GM19025 (cell line): ENCODE results near the gene CC2D1A.

ENCODE experiments used
- ATAC-seq: cut with Tn5 transposase; IDR thresholded peaks from one replicate; pipeline ENCODE4 v1.9.1; 2021; ENCODE audit warnings: mild to moderate bottlenecking, low read depth, moderate library complexity; ENCODE audit not compliant: unreplicated experiment

Gene CC2D1A

DNA sequence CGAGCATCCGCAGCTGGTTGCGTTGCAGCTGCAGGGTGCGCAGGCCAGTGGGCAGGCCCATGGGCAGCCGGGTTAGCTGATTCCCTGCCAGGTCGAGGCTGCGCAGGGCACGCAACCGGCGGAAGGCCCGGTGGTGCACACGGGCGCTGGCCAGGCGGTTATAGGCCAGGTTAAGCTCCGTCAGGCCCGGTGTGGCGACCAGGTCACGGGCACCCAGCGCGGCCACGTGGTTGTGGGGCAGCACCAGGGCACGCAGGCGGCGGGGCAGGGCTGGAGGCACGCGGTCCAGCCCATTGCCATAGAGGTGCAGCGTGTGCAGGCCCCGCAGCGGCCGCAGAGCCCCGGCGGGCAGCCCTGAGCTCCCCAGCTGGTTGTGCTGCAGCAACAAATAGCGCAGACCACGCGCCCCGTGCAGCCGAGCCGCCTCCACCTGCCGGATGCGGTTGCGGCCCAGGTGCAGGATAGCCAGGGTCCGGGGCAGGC lies 27.0 kb downstream of the CC2D1A start:
- no peak for ATAC-seq

DNA sequence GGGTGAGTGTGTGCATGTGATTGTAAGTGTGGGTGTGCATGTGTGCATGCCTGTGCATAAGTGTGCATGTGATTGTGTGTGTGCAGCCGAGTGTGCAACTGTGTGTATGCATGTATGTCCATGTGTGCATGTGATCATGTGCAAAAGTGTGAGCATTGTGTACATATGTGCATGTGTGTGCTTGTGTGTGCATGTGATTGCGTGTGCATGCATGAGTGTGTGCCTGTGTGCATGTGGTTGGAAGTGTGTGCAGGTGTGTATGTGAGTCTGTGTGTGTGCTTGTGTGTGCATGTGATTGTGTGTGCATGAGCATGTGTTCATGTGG lies 28.7 kb downstream of the CC2D1A start:
- no peak for ATAC-seq

DNA sequence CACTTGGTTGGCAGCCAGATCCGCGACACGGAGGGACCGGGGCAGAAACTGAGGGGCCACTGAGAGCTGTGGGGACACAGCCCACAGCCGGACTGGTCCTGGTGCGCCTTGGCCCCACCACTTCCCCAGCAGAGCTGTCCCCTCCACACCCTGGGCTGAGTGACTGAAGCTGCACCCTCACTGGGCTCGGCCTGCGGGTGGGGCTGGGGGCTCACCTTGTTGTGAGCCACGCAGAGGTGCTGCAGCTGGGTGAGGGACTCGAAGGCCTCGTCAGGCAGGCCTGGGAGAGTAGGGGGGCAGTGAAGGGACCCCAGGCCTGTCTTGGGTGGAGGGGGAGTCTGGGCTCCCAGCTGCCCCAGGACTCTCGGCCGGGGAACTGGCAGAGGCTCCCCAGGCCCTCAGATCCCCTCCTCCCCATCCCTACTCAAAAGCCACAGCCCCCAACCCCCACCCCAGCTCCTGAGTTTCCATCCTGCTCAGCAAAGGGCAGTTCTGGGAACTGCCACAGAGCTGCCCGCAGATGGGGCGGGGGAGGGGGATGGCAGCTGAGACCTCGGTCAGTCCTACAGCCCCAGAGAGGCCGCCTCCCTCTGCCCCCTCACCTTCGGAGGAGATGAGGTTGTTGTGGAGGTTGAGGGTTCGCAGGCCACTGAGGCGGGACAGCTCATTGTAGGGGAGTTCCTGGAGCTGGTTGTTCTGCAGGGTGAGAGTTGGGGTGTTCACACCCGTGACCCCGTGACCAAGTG lies 29.9 kb downstream of the CC2D1A start:
- ATAC-seq: no peak

DNA sequence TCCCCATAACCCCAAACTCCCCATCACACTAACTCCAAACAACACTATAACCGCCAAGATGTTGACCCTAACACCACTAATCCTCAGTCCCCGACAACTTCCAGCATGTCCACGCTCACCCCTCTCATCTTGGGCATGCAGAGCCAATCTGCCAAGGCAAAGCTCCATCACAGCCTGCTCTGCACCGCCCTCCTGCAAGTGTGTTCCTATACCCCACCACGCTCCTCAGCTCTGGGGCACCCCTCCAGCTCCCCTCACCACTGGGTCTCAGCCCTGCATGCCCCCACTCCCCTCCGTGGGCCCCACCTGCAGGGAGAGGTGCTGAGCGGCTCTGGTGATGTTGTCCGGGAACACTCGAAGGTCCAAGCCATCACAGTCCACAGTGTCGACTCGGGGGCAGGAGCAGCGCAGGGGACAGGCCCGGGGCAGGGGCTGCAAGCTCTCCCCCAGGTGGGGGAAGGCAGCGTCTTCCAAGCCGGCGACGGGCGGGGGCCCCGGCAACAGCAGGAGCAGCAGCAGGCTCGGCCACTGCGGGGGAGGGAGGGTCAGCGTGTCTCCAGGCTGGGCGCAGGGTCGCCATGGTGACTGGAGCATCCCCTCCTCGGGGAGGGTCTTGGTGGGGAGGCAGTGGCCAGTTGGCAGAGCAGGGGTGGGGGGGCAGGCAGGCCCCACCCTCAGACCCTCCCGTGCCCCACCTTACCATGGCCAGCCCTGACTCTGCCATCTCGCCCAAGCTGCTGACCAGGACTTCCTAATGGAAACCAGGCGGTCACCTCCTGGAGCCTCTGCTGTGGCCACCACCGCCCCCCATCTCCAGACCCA lies 31.7 kb downstream of the CC2D1A start:
- no peak for ATAC-seq

DNA sequence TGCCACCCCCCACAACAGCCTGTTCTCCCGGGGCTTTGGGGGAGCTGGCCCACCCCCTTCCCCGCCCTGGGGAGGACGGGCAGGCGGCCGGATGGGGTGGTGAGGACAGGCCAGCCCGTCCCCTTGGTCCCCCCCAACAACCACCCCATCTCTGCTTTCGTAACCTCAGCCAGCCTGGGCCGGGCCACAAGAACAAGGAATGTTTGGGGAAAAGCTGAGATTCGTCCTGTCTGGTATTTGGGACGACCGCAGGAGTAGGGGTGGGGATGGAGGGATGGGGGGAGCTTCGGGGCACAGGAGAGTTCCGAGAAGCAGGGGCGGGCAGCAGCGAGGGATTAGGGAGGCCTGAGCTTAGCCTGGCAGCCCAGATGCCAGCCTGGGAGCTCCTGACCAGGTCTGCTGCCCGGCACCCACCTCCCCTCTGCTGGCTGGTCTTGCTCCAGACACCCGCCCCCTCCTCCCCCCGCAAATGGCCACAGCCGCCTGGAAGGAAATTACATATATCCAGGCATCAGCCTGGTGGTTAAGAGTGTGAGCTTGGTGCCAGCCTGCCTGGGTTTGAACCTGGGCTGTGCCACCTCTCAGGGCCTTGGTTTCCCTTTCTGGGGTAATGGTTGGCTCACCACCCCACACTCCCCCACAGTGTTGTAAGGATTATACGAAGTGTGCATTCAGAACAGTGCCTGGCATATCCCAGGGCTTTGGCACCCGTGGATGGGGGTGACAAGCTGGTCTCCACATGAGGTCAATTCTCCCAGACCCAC lies 32.5 kb downstream of the CC2D1A start, which contains the start of gene PODNL1:
Gene PODNL1 (minus strand): TSS at position 117 of the 764 bp plus-strand sequence. CDS start 236 bp downstream, outside the sequence.
- ATAC-seq: no peak

DNA sequence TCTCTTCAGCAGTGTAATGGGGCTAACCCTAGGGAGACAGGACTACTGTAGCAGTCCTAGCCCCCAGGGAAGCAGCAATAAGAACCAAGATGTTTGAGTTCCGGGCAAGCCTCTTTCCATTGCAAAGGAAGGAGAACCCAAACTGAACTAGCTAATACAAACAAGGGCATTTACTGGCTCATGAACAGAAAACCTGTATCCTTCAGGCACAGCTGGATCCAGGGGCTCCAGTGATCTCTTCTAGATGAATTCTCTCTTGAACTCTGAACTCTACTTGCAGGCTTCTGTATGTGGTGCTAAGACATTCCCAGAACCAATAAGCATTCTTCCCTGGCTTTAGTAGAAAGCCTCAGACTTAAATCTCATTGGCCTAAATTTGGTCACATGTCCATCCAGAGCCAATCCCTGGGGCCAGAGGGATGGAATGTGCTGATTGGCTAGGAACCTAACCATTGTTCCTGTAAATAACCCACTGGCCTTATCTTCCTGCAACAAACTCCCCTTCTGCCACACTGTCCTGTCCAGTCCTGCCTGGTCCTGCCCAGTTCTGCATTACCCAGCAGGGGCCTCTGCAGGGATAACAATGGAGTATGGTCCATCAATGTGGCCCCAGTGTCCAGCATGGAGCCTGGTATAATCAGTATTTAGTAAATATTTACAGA lies 36.2 kb downstream of the CC2D1A start:
- no peak for ATAC-seq

DNA sequence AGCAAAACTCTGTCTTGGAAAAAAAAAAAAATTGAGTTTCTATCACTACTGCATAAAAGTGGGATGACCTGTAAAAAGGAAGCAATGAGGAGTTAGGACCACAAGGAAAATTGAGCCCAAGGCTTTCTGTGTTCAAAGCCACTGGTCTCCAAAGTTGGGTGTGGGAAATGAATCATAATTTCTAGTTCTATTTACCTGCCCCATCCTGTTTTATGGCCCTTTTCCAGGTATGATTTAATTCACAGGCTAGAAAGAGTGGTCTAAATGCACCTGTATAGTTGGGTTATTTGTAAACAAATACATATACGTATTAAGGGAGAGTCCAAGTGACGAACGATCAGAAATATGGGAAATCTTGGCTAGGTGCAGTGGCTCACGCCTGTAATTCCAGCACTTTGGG lies 40.4 kb downstream of the CC2D1A start:
- no peak for ATAC-seq

DNA sequence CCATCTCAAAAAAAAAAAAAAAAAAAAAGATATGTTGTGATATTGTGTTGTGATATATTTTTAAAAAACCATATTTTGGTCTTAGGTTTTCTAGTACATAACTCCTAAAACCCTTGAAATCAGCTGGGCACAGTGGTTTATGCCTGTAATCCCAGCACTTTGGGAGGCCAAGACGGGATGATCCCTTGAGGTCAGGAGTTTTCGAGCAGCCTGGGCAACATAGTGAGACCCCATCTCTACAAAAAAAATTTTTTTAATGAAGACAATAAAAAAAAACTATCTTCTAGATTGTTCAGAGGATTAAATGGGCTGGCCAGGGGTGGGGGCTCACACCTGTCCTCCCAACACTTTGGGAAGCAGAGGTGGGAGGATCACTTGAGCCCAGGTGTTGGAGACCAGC lies 45.0 kb downstream of the CC2D1A start:
- ATAC-seq: no peak

DNA sequence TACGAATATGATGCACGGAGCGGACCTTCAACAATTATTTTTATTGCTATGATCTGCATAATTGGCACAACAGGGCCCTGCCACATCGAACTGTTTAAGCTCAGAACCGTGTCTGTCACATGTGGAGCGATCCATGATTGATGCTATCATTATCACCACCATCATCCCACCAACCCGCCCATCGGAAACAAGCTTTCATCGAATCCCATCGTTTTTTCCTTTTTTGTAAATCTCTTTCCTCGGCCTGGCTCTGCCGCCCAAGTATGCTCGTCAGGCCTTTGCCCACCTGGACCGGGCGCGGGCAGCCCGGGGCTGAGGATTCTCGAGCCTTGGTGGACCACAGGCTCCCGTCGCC lies 45.8 kb downstream of the CC2D1A start:
- ATAC-seq: no peak

DNA sequence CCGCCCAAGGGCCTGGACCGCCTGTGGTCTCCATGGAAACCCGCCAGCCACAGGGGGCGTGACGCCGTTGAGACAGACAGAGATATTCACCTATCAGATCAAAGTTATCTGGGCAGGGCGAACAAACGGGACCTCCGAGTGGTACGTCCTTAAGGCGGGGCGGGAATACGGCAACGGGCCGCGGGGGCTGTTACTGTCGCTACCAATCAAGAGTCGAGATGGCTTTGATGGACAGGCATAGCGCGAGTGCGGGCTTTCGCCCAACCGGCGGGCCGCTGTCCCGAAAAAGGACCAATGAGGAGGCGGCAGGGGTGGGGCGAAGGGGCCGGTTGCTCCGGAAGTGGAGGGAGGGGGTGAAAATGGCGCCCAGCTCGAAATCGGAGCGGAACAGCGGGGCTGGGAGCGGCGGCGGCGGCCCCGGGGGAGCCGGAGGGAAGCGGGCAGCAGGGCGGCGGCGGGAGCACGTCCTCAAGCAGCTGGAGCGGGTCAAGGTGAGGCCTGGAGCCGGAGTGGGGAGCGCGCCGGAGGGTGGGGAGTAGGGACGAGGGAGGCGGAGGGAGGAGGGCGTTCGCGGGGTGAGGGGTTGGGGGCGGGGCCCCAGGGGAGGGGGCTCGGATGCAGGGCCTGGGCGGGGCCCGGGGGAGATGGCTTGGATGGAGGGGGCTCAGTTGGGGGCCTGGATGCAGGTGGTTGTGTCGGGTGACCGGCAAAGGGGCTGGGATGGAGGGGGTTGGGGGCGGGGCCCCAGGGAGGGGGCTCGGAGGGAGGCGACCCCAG lies 46.3 kb downstream of the CC2D1A start, which contains the start of gene DCAF15:
Gene DCAF15 (plus strand): TSS at position 356 of the 777 bp plus-strand sequence. CDS start 4 bp downstream, at position 360.
- peak; percentile 95 for ATAC-seq

DNA sequence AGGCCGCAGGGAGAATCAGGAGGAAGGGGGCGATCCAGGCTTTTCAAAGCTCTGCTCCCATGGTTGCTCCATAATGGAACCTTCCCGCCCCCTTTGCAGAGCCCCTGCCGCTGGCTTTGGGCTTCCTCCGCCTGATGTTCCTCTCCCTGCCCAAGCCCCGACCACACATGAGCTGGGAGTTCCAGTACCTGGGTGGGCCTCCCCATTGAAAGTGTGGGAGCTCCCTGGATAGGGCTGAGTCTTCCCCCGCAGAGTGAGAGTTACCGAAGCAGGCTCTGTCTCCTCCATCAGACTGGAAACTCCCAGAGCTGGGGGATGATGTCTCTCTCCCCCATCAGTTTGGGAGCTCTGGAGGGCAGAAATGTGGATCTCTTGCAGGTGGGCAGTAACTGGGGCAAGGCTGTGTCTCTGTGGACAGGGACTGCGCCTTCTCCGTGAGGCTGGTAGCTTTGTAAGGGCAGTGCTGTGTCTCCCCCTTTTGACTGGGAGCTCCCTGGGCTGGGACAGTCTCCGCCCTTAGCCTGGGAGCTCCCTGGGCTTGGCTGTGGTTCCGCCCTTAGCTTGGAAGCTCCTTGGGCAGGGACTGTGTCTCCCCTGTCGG lies 47.0 kb downstream of the CC2D1A start:
- no peak for ATAC-seq

DNA sequence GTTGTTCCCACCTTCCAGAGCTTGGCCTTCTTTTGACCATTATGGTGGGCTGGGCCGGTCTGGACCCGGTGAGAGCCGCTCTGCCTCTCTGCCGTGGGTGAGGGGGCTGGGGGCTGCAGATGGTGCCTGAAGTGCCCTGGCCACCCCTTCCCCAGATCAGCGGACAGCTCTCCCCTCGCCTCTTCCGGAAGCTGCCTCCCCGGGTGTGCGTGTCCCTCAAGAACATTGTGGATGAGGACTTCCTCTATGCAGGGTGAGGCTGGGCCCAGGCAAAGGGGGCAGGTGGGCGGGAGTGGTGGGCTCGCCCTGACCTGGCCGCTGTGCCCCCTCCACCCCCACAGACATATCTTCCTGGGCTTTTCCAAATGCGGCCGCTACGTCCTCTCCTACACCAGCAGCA lies 48.2 kb downstream of the CC2D1A start:
- no peak for ATAC-seq

DNA sequence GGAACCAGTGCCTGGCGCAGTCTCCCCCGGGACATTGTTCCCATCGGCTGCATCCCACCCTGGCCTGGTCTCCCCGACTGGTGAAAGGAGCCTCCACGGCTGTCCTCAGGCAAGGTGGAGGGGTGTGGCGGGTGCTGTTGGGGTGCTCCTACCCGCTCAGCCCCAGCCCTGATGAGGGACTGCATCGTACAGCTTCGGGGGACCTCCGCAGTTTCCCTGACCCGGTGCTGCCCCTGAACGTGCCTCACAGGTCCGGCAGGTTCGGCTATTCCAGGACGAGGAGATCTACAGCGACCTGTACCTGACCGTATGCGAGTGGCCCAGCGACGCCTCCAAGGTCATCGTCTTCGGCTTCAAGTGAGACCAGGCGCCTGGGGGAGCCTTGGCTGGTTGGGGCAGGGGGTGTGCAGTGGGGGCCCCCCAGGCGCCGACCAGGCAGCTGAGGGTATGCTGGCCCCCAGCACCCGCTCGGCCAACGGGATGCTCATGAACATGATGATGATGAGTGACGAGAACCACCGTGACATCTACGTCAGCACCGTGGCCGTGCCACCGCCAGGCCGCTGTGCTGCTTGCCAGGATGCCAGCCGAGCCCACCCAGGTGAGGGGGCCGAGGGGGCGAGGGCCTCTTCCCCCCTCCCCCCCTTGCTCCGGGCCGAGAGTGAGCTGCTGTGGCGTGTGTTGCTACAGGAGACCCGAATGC lies 49.8 kb downstream of the CC2D1A start:
- ATAC-seq: no peak

DNA sequence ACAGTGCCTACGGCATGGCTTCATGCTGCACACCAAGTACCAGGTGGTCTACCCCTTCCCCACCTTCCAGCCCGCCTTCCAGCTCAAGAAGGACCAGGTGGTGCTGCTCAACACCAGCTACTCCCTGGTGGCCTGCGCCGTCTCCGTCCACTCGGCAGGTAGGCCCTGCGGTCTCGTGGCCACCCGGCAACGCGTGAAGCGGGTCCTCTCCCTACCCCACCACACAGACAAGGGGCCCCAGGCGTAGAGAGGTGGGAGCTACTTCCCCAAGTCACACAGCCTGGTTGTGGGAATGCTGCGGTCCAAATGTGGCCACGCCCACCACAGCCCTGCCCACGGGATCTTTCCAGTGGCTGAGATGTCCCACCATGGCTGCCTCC lies 50.4 kb downstream of the CC2D1A start:
- ATAC-seq: no peak

DNA sequence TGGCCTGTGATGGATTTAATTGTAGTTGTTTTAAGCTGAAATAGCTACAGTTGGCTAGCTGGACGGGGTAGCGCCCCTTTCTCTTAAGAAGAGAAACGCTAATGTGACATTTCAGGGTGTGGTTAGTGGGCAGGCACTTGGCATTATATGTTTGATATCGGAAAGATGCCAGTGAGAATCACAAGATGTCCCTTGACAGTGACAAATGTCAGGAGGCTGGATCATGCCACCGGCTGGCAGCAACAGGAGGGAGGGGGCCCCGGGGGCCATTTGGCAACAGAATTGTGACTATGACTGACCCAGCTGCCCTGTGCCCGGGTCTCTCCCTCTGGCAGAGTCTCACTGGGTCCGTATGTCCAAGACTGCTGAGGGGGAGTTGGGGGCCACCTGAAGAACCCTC lies 51.0 kb downstream of the CC2D1A start:
- ATAC-seq: no peak

DNA sequence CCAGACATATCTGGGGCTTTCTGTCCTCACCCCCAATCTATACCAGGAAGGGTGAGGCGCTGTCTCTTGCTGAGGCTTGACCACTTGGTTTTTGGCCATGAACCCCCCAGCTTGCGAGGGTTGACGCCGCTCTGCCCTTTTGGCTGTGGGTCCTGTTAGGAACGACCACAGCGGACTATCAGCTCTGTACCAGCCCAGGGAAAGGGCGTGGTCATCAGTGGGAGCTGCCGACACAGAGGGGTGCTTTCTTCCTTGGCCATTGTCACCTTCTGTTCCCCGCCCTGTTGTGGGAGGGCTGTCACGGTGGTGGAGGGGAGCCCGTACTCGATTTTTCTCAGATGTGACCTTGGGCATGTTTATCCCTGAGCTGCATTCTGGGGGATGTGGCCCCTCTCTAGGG lies 52.0 kb downstream of the CC2D1A start:
- no peak for ATAC-seq

DNA sequence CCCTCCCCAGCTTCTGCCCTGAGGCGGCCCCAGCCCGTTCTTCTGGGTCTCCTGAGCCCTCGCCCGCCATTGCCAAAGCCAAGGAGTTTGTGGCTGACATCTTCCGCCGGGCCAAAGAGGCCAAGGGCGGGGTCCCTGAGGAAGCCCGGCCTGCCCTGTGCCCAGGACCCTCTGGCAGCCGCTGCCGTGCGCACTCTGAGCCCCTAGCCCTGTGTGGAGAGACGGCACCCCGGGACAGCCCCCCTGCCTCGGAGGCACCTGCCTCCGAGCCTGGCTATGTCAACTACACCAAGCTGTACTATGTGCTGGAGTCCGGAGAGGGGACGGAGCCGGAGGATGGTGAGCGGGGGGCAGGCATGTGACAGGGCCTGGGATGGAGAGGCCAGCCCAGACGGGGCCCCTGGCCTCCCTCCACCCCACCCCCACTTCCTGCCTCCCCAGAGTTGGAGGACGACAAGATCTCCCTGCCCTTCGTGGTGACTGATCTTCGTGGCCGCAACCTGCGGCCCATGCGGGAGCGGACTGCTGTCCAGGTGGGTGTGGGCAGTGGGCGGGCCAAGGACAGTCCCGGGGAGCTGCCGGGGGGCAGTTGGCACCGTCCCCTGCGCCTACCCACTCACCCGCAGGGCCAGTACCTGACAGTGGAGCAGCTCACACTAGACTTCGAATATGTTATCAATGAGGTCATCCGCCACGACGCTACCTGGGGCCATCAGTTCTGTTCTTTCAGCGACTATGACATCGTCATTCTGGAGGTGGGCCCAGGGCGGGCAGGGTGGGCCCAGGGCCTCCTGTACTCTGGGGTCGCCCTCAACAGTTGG lies 53.4 kb downstream of the CC2D1A start:
- ATAC-seq: no peak
